Measurements from ENCODE around the gene IFI27L1.

DNA sequence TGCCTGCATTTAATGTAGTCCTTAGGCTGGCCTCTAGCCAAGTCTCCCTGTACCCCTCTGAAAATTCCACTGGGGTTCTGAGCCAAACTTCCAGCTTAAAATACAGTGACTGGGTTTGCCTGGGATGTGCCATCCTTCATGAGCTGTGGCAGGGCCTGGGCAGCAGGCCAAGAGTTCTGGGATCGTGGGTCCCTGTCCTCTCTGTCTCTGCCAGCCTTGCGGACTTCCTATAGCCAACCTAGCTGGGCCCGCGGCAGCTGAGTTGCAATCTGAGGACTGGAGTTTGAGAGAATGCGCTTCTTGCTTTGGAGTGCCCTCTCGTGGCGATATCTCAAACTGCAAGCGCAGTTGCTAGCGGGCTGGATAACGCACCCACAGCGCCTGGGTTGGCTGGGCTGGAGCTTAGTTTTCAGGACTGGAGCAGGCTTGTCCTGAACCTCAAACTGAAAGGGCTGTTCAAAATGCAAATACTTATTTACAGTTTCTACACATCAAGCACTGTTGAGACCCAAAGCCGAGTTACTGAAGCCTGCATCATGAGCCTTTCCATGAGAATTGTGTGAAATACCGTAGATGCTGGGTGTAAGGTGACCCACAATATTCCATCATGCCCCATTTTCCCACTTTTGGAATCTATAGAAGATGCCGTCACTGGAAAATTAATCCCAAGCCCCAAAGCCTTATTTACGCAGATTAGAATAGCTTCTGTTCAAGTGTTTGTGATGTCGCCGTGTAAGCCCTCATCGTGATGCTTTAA, 55.6 kb downstream of the IFI27L1 start:
- TF ChIP-seq, protein P1, sequence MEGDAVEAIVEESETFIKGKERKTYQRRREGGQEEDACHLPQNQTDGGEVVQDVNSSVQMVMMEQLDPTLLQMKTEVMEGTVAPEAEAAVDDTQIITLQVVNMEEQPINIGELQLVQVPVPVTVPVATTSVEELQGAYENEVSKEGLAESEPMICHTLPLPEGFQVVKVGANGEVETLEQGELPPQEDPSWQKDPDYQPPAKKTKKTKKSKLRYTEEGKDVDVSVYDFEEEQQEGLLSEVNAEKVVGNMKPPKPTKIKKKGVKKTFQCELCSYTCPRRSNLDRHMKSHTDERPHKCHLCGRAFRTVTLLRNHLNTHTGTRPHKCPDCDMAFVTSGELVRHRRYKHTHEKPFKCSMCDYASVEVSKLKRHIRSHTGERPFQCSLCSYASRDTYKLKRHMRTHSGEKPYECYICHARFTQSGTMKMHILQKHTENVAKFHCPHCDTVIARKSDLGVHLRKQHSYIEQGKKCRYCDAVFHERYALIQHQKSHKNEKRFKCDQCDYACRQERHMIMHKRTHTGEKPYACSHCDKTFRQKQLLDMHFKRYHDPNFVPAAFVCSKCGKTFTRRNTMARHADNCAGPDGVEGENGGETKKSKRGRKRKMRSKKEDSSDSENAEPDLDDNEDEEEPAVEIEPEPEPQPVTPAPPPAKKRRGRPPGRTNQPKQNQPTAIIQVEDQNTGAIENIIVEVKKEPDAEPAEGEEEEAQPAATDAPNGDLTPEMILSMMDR (IDR thresholded peaks at IDR 0.05), result peak; percentile 83 to 93 (median 90)
- TF ChIP-seq POLR2A (IDR thresholded peaks at IDR 0.05) (no peak), POLR2AphosphoS5 (IDR thresholded peaks at IDR 0.05) (peak; percentile 48)
